ENCODE measurements around the gene AGBL4.

The AGBL4 gene

GRCh38 chr1:48657413-48657812 lies 1366.3 kb downstream of the AGBL4 start:
- TF ChIP-seq FOXP2 (optimal IDR thresholded peaks at IDR 0.05; ENCODE audit: borderline replicate concordance, extremely low read depth, extremely low read length, insufficient read depth) (no peak), TAF1 (IDR thresholded peaks at IDR 0.05; ENCODE audit: borderline replicate concordance, insufficient read depth, low read length) (no peak), POLR2AphosphoS5 (IDR thresholded peaks at IDR 0.05; ENCODE audit: low read depth, low read length) (no peak), SIN3A (IDR thresholded peaks at IDR 0.05; ENCODE audit: borderline replicate concordance, insufficient read depth, low read length) (no peak)
- TF ChIP-seq, protein P1, sequence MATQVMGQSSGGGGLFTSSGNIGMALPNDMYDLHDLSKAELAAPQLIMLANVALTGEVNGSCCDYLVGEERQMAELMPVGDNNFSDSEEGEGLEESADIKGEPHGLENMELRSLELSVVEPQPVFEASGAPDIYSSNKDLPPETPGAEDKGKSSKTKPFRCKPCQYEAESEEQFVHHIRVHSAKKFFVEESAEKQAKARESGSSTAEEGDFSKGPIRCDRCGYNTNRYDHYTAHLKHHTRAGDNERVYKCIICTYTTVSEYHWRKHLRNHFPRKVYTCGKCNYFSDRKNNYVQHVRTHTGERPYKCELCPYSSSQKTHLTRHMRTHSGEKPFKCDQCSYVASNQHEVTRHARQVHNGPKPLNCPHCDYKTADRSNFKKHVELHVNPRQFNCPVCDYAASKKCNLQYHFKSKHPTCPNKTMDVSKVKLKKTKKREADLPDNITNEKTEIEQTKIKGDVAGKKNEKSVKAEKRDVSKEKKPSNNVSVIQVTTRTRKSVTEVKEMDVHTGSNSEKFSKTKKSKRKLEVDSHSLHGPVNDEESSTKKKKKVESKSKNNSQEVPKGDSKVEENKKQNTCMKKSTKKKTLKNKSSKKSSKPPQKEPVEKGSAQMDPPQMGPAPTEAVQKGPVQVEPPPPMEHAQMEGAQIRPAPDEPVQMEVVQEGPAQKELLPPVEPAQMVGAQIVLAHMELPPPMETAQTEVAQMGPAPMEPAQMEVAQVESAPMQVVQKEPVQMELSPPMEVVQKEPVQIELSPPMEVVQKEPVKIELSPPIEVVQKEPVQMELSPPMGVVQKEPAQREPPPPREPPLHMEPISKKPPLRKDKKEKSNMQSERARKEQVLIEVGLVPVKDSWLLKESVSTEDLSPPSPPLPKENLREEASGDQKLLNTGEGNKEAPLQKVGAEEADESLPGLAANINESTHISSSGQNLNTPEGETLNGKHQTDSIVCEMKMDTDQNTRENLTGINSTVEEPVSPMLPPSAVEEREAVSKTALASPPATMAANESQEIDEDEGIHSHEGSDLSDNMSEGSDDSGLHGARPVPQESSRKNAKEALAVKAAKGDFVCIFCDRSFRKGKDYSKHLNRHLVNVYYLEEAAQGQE (IDR thresholded peaks at IDR 0.05; ENCODE audit: insufficient read depth in 1 of 2, low read depth in 2 of 2, low read length in 2 of 2): no peak

DNA sequence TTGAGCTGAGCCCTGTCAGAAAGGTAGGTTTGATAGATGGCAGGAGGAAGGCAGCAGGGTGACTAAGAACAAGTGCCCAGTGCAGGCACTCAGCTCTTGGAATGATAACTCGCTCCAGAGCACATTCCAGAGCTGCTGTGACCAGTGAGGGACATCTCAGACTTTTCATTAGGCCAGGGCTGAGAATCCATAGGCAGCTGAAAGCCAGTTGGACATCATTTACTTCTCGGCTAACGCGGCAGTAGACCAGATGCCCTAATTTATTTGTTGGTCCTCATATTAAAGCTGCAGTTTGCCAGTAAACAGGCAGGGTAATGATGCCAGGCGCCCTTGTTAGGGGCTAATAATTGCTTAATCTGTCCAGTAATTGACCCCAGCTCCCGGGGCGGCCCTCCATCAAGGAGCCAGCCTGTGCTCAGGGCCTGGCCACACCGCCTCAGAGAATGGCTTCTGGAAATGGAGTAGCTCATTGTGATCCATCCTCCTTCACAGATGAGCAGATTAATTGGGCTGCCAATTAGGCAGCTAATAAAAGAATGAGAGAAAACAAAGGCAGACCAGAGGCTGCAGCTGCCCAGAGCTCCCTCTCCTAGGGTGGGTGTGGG lies 1369.0 kb downstream of the AGBL4 start:
- TF ChIP-seq TAF1 (IDR thresholded peaks at IDR 0.05; ENCODE audit: borderline replicate concordance, insufficient read depth, low read length) (no peak), FOXP2 (optimal IDR thresholded peaks at IDR 0.05; ENCODE audit: borderline replicate concordance, extremely low read depth, extremely low read length, insufficient read depth) (no peak), POLR2AphosphoS5 (IDR thresholded peaks at IDR 0.05; ENCODE audit: low read depth, low read length) (no peak), SIN3A (IDR thresholded peaks at IDR 0.05; ENCODE audit: borderline replicate concordance, insufficient read depth, low read length) (no peak)
- TF ChIP-seq, protein P1 (IDR thresholded peaks at IDR 0.05; ENCODE audit: insufficient read depth in 1 of 2, low read depth in 2 of 2, low read length in 2 of 2): no peak

GRCh38 chr1:48652334-48652733 lies 1371.4 kb downstream of the AGBL4 start:
- TF ChIP-seq FOXP2 (optimal IDR thresholded peaks at IDR 0.05; ENCODE audit: borderline replicate concordance, extremely low read depth, extremely low read length, insufficient read depth): no peak
- TF ChIP-seq, protein P1 (IDR thresholded peaks at IDR 0.05; ENCODE audit: insufficient read depth in 1 of 2, low read depth in 2 of 2, low read length in 2 of 2): no peak
- no peak for TF ChIP-seq TAF1 (IDR thresholded peaks at IDR 0.05; ENCODE audit: borderline replicate concordance, insufficient read depth, low read length)
- no peak for TF ChIP-seq SIN3A (IDR thresholded peaks at IDR 0.05; ENCODE audit: borderline replicate concordance, insufficient read depth, low read length)
- no peak for TF ChIP-seq POLR2AphosphoS5 (IDR thresholded peaks at IDR 0.05; ENCODE audit: low read depth, low read length)

DNA sequence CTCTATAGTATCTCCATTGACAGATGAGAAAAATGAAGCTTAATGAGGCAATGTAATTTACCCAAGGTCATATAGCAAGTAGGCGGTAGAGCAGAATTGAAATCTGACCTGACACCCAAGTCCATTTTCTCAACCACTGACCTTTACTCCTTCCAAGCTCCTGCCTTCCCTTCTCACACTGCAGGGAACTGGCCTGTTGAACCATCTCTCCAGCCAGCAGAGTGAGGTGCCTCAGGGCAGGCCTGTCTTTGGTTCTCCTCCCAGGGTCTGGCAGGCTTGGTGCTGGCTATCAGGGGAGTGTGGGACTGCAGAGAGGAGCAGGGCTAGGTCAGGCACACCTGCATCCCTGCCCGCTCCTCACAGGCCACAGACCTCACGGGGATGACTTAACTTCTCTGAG lies 1373.9 kb downstream of the AGBL4 start:
- TF ChIP-seq TAF1 (IDR thresholded peaks at IDR 0.05; ENCODE audit: borderline replicate concordance, insufficient read depth, low read length): no peak
- TF ChIP-seq, protein P1 (IDR thresholded peaks at IDR 0.05; ENCODE audit: insufficient read depth in 1 of 2, low read depth in 2 of 2, low read length in 2 of 2): no peak

- TF ChIP-seq, protein P1 (IDR thresholded peaks at IDR 0.05; ENCODE audit: insufficient read depth in 1 of 2, low read depth in 2 of 2, low read length in 2 of 2): no peak
- TF ChIP-seq FOXP2 (optimal IDR thresholded peaks at IDR 0.05; ENCODE audit: borderline replicate concordance, extremely low read depth, extremely low read length, insufficient read depth): no peak
- TF ChIP-seq TAF1 (IDR thresholded peaks at IDR 0.05; ENCODE audit: borderline replicate concordance, insufficient read depth, low read length): no peak
- no peak for TF ChIP-seq POLR2AphosphoS5 (IDR thresholded peaks at IDR 0.05; ENCODE audit: low read depth, low read length)
Measured at GRCh38 chr1:48645883-48646282, 1377.9 kb downstream of the AGBL4 start.
